K562 (cell line): ENCODE data around the gene SLC22A7. TPM values are rescaled to one million over a fixed set of nuclear protein-coding genes. Genes with fewer than 3 reads are reported as not detected.

Experiments used
- ARID3B ChIP-seq: fragments of 250-450 bp; sonication (Bioruptor Pico); IDR thresholded peaks from 2 replicates; pipeline ENCODE4 v1.4.0; 2020; ENCODE audit warnings: borderline replicate concordance
- ATF1 ChIP-seq, 2 experiments: fragments of 450-650 bp in 1 of 2; IDR thresholded peaks; 2 replicates each; pipeline ENCODE4 v1.6.1; 2016; ENCODE audit warnings: missing compliant biosample characterization in 1 of 2, missing genetic modification characterization in 1 of 2
- BMI1 ChIP-seq: fragments of 150-350 bp; IDR thresholded peaks from 2 replicates; pipeline ENCODE4 v1.6.1; 2014; ENCODE audit warnings: low read length
- CBX8 ChIP-seq: fragments of 200-600 bp; sonication (generic); IDR thresholded peaks from 2 replicates; pipeline ENCODE4 v1.6.1; 2012; ENCODE audit warnings: borderline replicate concordance, mixed run types, low read depth, mild to moderate bottlenecking, moderate library complexity, mixed read lengths, low read length, control low read depth, inconsistent platforms; ENCODE audit not compliant: poor library complexity, severe bottlenecking; ENCODE audit errors: extremely low read depth
- E2F5 ChIP-seq: sonication (generic); formaldehyde crosslinking; IDR thresholded peaks from 2 replicates; pipeline ENCODE4 v1.8.0; 2022; ENCODE audit warnings: mild to moderate bottlenecking, missing genetic modification reagents
- ETV6 ChIP-seq, 3 experiments: fragments of 150-350 bp in 1 of 3; sonication (generic) in 1 of 3; formaldehyde crosslinking in 1 of 3; IDR thresholded peaks; 2 replicates each; pipeline versions ENCODE4 v1.6.1 to v1.8.0; 2014 to 2022; ENCODE audit warnings: borderline replicate concordance in 2 of 3, low read depth in 2 of 3, antibody characterized with exemption in 1 of 3, low read length in 1 of 3, mild to moderate bottlenecking in 1 of 3, missing genetic modification reagents in 1 of 3
- HSF4 ChIP-seq: fragments of 250-450 bp; sonication (Bioruptor Pico); IDR thresholded peaks from 2 replicates; pipeline ENCODE4 v2.1.2; 2022; ENCODE audit warnings: mild to moderate bottlenecking, moderate library complexity, borderline replicate concordance
- KDM1A ChIP-seq, 2 experiments: fragments of 450-650 bp; IDR thresholded peaks; 2 replicates each; pipeline ENCODE4 v1.6.1; 2016; ENCODE audit warnings: mild to moderate bottlenecking in 2 of 2
- MEIS2 ChIP-seq: fragments of 450-650 bp; IDR thresholded peaks from 2 replicates; pipeline ENCODE4 v1.6.1; 2014; ENCODE audit warnings: mild to moderate bottlenecking; ENCODE audit not compliant: partially characterized antibody
- NFATC3 ChIP-seq: fragments of 450-650 bp; IDR thresholded peaks from 2 replicates; pipeline ENCODE4 v1.6.1; 2017; ENCODE audit warnings: mild to moderate bottlenecking
- RAD21 ChIP-seq, 2 experiments: fragments of 250-450 bp in 1 of 2; fragments of 450-650 bp in 1 of 2; sonication (Bioruptor Pico) in 1 of 2; formaldehyde crosslinking in 1 of 2; IDR thresholded peaks in 1 of 2; conservative IDR thresholded peaks in 1 of 2; 2 replicates each; pipeline versions ENCODE4 v1.4.0 to v1.8.0; 2020 to 2022; ENCODE audit warnings: mild to moderate bottlenecking in 2 of 2, moderate library complexity in 1 of 2
- RHOXF2B ChIP-seq: fragments of 250-450 bp; sonication (Bioruptor Pico); conservative IDR thresholded peaks from 2 replicates; pipeline ENCODE4 v1.5.1; 2021
- SRSF1 ChIP-seq: fragments of 200-400 bp; formaldehyde crosslinking; IDR thresholded peaks from 2 replicates; pipeline ENCODE4 v1.6.1; 2017; ENCODE audit warnings: mild to moderate bottlenecking, low read depth, low read length, moderate library complexity
- TAF7 ChIP-seq: fragments of 450-650 bp; IDR thresholded peaks from 2 replicates; pipeline ENCODE4 v1.6.1; 2016; ENCODE audit warnings: missing genetic modification characterization, missing compliant biosample characterization
- THRA ChIP-seq: fragments of 450-650 bp; IDR thresholded peaks from 2 replicates; pipeline ENCODE4 v1.6.1; 2017; ENCODE audit warnings: mild to moderate bottlenecking, moderate library complexity
- ZBTB5 ChIP-seq: fragments of 450-650 bp; IDR thresholded peaks from 2 replicates; pipeline ENCODE4 v1.6.1; 2017; ENCODE audit warnings: antibody characterized with exemption
- ZBTB9 ChIP-seq: fragments of 450-650 bp; formaldehyde crosslinking; IDR thresholded peaks from 2 replicates; pipeline ENCODE4 v1.4.0; 2020; ENCODE audit warnings: mild to moderate bottlenecking, moderate library complexity
- ZNF140 ChIP-seq: fragments of 250-450 bp; sonication (Bioruptor Pico); IDR thresholded peaks from 2 replicates; pipeline ENCODE4 v1.8.0; 2021; ENCODE audit warnings: moderate library complexity, mild to moderate bottlenecking, inconsistent platforms
- ZNF316 ChIP-seq: fragments of 450-650 bp; IDR thresholded peaks from 2 replicates; pipeline ENCODE4 v1.6.1; 2016
- ZNF668 ChIP-seq: fragments of 250-450 bp; sonication (Bioruptor Pico); IDR thresholded peaks from 2 replicates; pipeline ENCODE4 v1.8.0; 2022; ENCODE audit warnings: mild to moderate bottlenecking, inconsistent platforms
- polyA plus RNA-seq, 8 experiments: library from polyadenylated mRNA; depleted of rRNA in 4 of 8; stranded (reverse) in 5 of 8; unstranded in 3 of 8; fragments of >200 nt; fragmentation: Nextera tagmentation in 2 of 8; fragmentation: Illumina TruSeq in 1 of 8; extraction: Ambion mirVana in 2 of 8; extraction: Trizol in 1 of 8; gene quantifications; 2 replicates each; pipeline versions ENCODE4 v1.2.1 to v1.2.3, GENCODE V29; 2011 to 2014; ENCODE audit warnings: inconsistent platforms in 1 of 8, missing spikeins in 1 of 8
- total RNA-seq, 7 experiments: library from RNA; depleted of rRNA in 6 of 7; stranded (reverse); fragments of >200 nt in 6 of 7; fragmentation: Illumina TruSeq in 2 of 7; extraction: Trizol in 2 of 7; gene quantifications; 2 replicates each; pipeline versions ENCODE4 v1.2.1 to v1.2.3, GENCODE V29; 2011 to 2021; ENCODE audit warnings: low replicate concordance in 1 of 7

The SLC22A7 gene
- total and polyA plus RNA-seq, 9 of the 15 experiments (the other 6 are each of a cell fraction or from before 2014, with no cell fraction given): not detected

GRCh38 chr6:43263314-43264178 lies 34.5 kb upstream of the SLC22A7 start (continued):
- no peak for TF ChIP-seq ATF1 (CRISPR knock-in tag; IDR thresholded peaks at IDR 0.05)
- 0 out of 2 replicates have a peak, but pooled peaks have one; percentile 21 for TF ChIP-seq ATF1 (tag; IDR thresholded peaks at IDR 0.05)
- no peak for TF ChIP-seq ZNF140 (CRISPR knock-in tag)
- no peak for TF ChIP-seq ETV6 (IDR thresholded peaks at IDR 0.05; ENCODE audit: borderline replicate concordance in 1 of 2, low read depth in 2 of 2, low read length in 1 of 2)
- no peak for TF ChIP-seq ETV6 (CRISPR knock-in tag; IDR thresholded peaks at IDR 0.05; ENCODE audit: borderline replicate concordance)
- TF ChIP-seq ZNF316: no peak
- no peak for TF ChIP-seq ZNF668 (CRISPR knock-in tag)
- TF ChIP-seq TAF7 (tag): no peak
- TF ChIP-seq THRA: no peak
- no peak for TF ChIP-seq KDM1A (IDR thresholded peaks at IDR 0.05)
- no peak for TF ChIP-seq ARID3B (CRISPR knock-in tag)
- TF ChIP-seq CBX8: no peak
- TF ChIP-seq ZBTB9 (CRISPR knock-in tag): peak; percentile 93
- TF ChIP-seq RAD21 (CRISPR knock-in tag; conservative IDR thresholded peaks at IDR 0.05 in 1 of 2, IDR thresholded peaks at IDR 0.05 in 1 of 2): peak; percentile 94 to 97
- TF ChIP-seq NFATC3: no peak
- no peak for TF ChIP-seq ZBTB5
- no peak for TF ChIP-seq HSF4 (CRISPR knock-in tag)
- TF ChIP-seq E2F5 (CRISPR knock-in tag): no peak
- no peak for TF ChIP-seq RHOXF2B (CRISPR knock-in tag)
- TF ChIP-seq BMI1: no peak
- no peak for TF ChIP-seq SRSF1
- peak; percentile 19 for TF ChIP-seq MEIS2
